Natural killer cell (primary cell): ENCODE data around the gene TMEM115. TPM values are rescaled to one million over a fixed set of nuclear protein-coding genes. Genes with fewer than 3 reads are reported as not detected.
"Not testable (repeated sequence)": the region's sequence is repeated elsewhere in the genome, so short reads cannot be mapped to it uniquely, and the experiment has no call there.

Experiments
- ATAC-seq, 3 donors: fragments of 150-1000 bp in 2 of 3; fragments of 200-7000 bp in 1 of 3; cut with Tn5 transposase; 1 replicate in 1 of 3; 2 replicates in 2 of 3; pipeline ENCODE4 v1.10.0; 2021; ENCODE audit warnings: mild to moderate bottlenecking in 2 of 3, moderate library complexity in 2 of 3
- DNase-seq, 2 donors: peaks; one replicate each; pipeline versions ENCODE4 v3.0.0 to v3.0.0-alpha.2; 2013 to 2021; ENCODE audit warnings: mixed read lengths in 1 of 2
- H3K27ac ChIP-seq: one replicate; pipeline ENCODE4 v1.5.1; 2013; ENCODE audit warnings: mild to moderate bottlenecking, low read length
- H3K27me3 ChIP-seq: one replicate; pipeline ENCODE4 v1.6.1; 2013; ENCODE audit warnings: low read length; ENCODE audit not compliant: control insufficient read depth, insufficient read depth
- H3K36me3 ChIP-seq: one replicate; pipeline ENCODE4 v1.6.1; 2013; ENCODE audit warnings: low read length; ENCODE audit not compliant: control insufficient read depth, insufficient read depth
- H3K4me1 ChIP-seq: one replicate; pipeline ENCODE4 v1.6.1; 2013; ENCODE audit warnings: low read length; ENCODE audit not compliant: control insufficient read depth, insufficient read depth
- H3K4me3 ChIP-seq: one replicate; pipeline ENCODE4 v1.5.1; 2013; ENCODE audit warnings: low read length
- H3K9me3 ChIP-seq: one replicate; pipeline ENCODE4 v1.6.1; 2013; ENCODE audit warnings: low read length; ENCODE audit not compliant: control insufficient read depth, insufficient read depth
- H3K27ac Mint-ChIP-seq, 2 donors: one replicate each; pipeline ENCODE4 v1.8.0; 2022; ENCODE audit warnings: mild to moderate bottlenecking in 2 of 2, mixed read lengths in 2 of 2, moderate library complexity in 1 of 2
- H3K27me3 Mint-ChIP-seq, 2 donors: one replicate each; pipeline ENCODE4 v1.8.0; 2022; ENCODE audit warnings: low read depth in 2 of 2, mixed read lengths in 2 of 2
- H3K36me3 Mint-ChIP-seq: one replicate; pipeline ENCODE4 v1.8.0; 2022; ENCODE audit warnings: mixed read lengths
- H3K4me1 Mint-ChIP-seq, 2 donors: one replicate each; pipeline ENCODE4 v1.8.0; 2022; ENCODE audit warnings: mixed read lengths in 2 of 2
- H3K4me3 Mint-ChIP-seq: one replicate; pipeline ENCODE4 v1.8.0; 2022; ENCODE audit warnings: mild to moderate bottlenecking, moderate library complexity, mixed read lengths
- H3K9me3 Mint-ChIP-seq, 2 donors: one replicate each; pipeline ENCODE4 v1.8.0; 2022; ENCODE audit warnings: mixed read lengths in 2 of 2
- WGBS: methylation state at CpG from one replicate; pipeline ENCODE4 v1.1.7; 2013; ENCODE audit warnings: missing lambda C conversion rate; ENCODE audit not compliant: insufficient coverage; 5-methylcytosine and 5-hydroxymethylcytosine counted together
- intact Hi-C: fragments of 100-400 bp; cut with micrococcal nuclease; formaldehyde crosslinking; loops from one replicate; pipeline ENCODE4 v1.14.2; 2022
- total RNA-seq, 4 donors: library from RNA; stranded (reverse); fragments of 120-200 nt in 1 of 4; gene quantifications; one replicate each; pipeline versions ENCODE4 v1.2.3 to v1.2.4, GENCODE V29; 2013 to 2022
- TF ChIP-seq, protein P1 (sequence below): fragments of 200-600 bp; IDR thresholded peaks from one replicate; pipeline ENCODE4 v1.8.0; 2022; ENCODE audit warnings: antibody characterized with exemption

TMEM115 gene
- total RNA-seq, 3 donors from 2014 or later (not counting 1 experiment from before 2014, with no cell fraction given), result 15.3 to 24.3 (median 22.7) TPM

- WGBS, result 100% methylated on average over 4 of the region's 4 CpGs
- Mint-ChIP-seq H3K4me3 (no peak overlapping the region), H3K27ac (peak overlapping the region in 1 of 2 donors; percentile 50), H3K36me3 (no peaks in the 10 kb centered on the region), H3K27me3 (no peaks in the 10 kb centered on the region), H3K4me1 (peaks cover 22 to 23% of the 10 kb centered on the region in 2 donors), H3K9me3 (no peaks in the 10 kb centered on the region)
- TF ChIP-seq, protein P1, sequence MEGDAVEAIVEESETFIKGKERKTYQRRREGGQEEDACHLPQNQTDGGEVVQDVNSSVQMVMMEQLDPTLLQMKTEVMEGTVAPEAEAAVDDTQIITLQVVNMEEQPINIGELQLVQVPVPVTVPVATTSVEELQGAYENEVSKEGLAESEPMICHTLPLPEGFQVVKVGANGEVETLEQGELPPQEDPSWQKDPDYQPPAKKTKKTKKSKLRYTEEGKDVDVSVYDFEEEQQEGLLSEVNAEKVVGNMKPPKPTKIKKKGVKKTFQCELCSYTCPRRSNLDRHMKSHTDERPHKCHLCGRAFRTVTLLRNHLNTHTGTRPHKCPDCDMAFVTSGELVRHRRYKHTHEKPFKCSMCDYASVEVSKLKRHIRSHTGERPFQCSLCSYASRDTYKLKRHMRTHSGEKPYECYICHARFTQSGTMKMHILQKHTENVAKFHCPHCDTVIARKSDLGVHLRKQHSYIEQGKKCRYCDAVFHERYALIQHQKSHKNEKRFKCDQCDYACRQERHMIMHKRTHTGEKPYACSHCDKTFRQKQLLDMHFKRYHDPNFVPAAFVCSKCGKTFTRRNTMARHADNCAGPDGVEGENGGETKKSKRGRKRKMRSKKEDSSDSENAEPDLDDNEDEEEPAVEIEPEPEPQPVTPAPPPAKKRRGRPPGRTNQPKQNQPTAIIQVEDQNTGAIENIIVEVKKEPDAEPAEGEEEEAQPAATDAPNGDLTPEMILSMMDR, result no peak
- H3K27me3 ChIP-seq, result no peaks in the 10 kb centered on the region
- no peak overlapping the region for H3K27ac ChIP-seq
- ATAC-seq (no peak), DNase-seq (no peak)
- intact Hi-C loops, result no loop called here
- no peaks in the 10 kb centered on the region for H3K9me3 ChIP-seq
- no peak overlapping the region for H3K4me3 ChIP-seq
- H3K4me1 ChIP-seq, result peaks cover 40% of the 10 kb centered on the region
- no peaks in the 10 kb centered on the region for H3K36me3 ChIP-seq
These were observed 44.5 kb downstream of the TMEM115 start for GRCh38 chr3:50314816-50315215.

GRCh38 chr3:50314342-50314741, 45.0 kb downstream of the TMEM115 start:
- Mint-ChIP-seq H3K9me3 (no peaks in the 10 kb centered on the region), H3K27me3 (no peaks in the 10 kb centered on the region), H3K4me3 (no peak overlapping the region), H3K36me3 (no peaks in the 10 kb centered on the region), H3K27ac (peak overlapping the region in 1 of 2 donors; percentile 33), H3K4me1 (peaks cover 19 to 21% of the 10 kb centered on the region in 2 donors)
- Histone ChIP-seq H3K9me3 (no peaks in the 10 kb centered on the region), H3K27ac (no peak overlapping the region), H3K27me3 (no peaks in the 10 kb centered on the region), H3K36me3 (no peaks in the 10 kb centered on the region), H3K4me3 (no peak overlapping the region), H3K4me1 (peaks cover 36% of the 10 kb centered on the region)
- DNase-seq (no peak), ATAC-seq (no peak)
- WGBS, result 94% methylated on average over 3 of the region's 3 CpGs
- intact Hi-C loops, result no loop called here
- TF ChIP-seq, protein P1, result no peak

DNA sequence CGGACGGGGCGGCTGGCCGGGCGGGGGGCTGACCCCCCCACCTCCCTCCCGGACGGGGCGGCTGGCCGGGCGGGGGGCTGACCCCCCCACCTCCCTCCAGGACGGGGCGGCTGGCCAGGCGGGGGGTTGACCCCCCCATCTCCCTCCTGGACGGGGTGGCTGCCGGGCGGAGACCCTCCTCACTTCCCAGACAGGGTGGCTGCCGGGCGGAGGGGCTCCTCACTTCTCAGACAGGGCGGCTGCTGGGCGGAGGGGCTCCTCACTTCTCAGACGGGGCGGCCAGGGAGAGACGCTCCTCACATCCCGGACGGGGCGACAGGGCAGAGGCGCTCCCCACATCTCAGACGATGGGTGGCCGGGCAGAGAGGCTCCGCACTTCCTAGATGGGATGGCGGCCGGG, 47.3 kb downstream of the TMEM115 start:
- H3K27ac ChIP-seq, DNase-seq, H3K4me1 Mint-ChIP-seq, H3K4me3 Mint-ChIP-seq, H3K36me3 Mint-ChIP-seq, H3K27me3 ChIP-seq, H3K4me3 ChIP-seq, H3K9me3 ChIP-seq, ATAC-seq, H3K9me3 Mint-ChIP-seq, intact Hi-C loops, H3K27ac Mint-ChIP-seq, H3K27me3 Mint-ChIP-seq, H3K36me3 ChIP-seq: not testable (repeated sequence)
- H3K4me1 ChIP-seq, result peaks cover 14% of the 10 kb centered on the region
- WGBS, result 95% methylated on average over 9 of the region's 32 CpGs

Other genes with a start within 250 kb of the TMEM115 start
- 1 to 10 TPM in 1 of 3 donors, under 1 TPM in 2; 0.16 to 1.1 (median 0.78) TPM for gene SEMA3F, start 204.2 kb downstream of the TMEM115 start, total RNA-seq
- gene GNAT1, start 167.9 kb downstream of the TMEM115 start, total RNA-seq, result not detected
- under 1 TPM in 1 of 3 donors, not detected in 2; 0.82 TPM for gene SLC38A3, start 154.2 kb downstream of the TMEM115 start, total RNA-seq
- gene GNAI2, start 123.3 kb downstream of the TMEM115 start, total RNA-seq, result 100 to 1,000 TPM; 428 to 467 (median 447) TPM
- gene SEMA3B, start 90.4 kb downstream of the TMEM115 start, total RNA-seq, result 1 to 10 TPM in 1 of 3 donors, under 1 TPM in 2; 0.97 to 2.0 (median 0.99) TPM
- gene LSMEM2, start 80.4 kb downstream of the TMEM115 start, total RNA-seq, result not detected
- 10 to 100 TPM; 27.8 to 39.1 (median 32.1) TPM for gene IFRD2, start 67.1 kb downstream of the TMEM115 start, total RNA-seq
- gene HYAL3, start 60.1 kb downstream of the TMEM115 start, total RNA-seq, result 1 to 10 TPM in 2 of 3 donors, under 1 TPM in 1; 0.93 to 2.0 (median 1.2) TPM
- 10 to 100 TPM; 22.2 to 30.3 (median 29.6) TPM for gene NAA80, start 60.1 kb downstream of the TMEM115 start, total RNA-seq
- 1 to 10 TPM in 1 of 3 donors, under 1 TPM in 1, not detected in 1; 0.82 to 1.2 TPM for gene HYAL1, start 55.9 kb downstream of the TMEM115 start, total RNA-seq
- gene HYAL2, start 36.8 kb downstream of the TMEM115 start, total RNA-seq, result 1 to 10 TPM; 1.2 to 3.7 (median 3.1) TPM
- 10 to 100 TPM; 18.4 to 23.4 (median 21.3) TPM for gene TUSC2, start 31.3 kb downstream of the TMEM115 start, total RNA-seq
- gene RASSF1, start 18.7 kb downstream of the TMEM115 start, total RNA-seq, result 100 to 1,000 TPM; 298 to 329 (median 305) TPM
- 1 to 10 TPM; 3.0 to 6.3 (median 3.5) TPM for gene ZMYND10, start 13.8 kb downstream of the TMEM115 start, total RNA-seq
- 10 to 100 TPM; 78.9 to 87.6 (median 80.9) TPM for gene NPRL2, start 8.7 kb downstream of the TMEM115 start, total RNA-seq
- 10 to 100 TPM; 39.6 to 54.0 (median 50.5) TPM for gene CYB561D2, start 8.7 kb downstream of the TMEM115 start, total RNA-seq
- gene CACNA2D2, start 144.1 kb upstream of the TMEM115 start, total RNA-seq, result 10 to 100 TPM; 36.5 to 56.4 (median 43.8) TPM
- gene C3orf18, start 208.2 kb upstream of the TMEM115 start, total RNA-seq, result 10 to 100 TPM in 2 of 3 donors, 1 to 10 TPM in 1; 7.5 to 15.3 (median 11.7) TPM
- 10 to 100 TPM; 20.5 to 29.3 (median 28.2) TPM for gene HEMK1, start 210.0 kb upstream of the TMEM115 start, total RNA-seq